Coronary artery (tissue), 2 donors: Measurements from ENCODE around the gene SERPINB8.
"Not testable (repeated sequence)": the region's sequence is repeated elsewhere in the genome, so short reads cannot be mapped to it uniquely, and the experiment has no call there.

Experiments
- DNase-seq: peaks from one replicate; pipeline ENCODE4 v3.0.0-alpha.2; 2017; ENCODE audit warnings: low spot score
- H3K27ac ChIP-seq, 2 donors: fragments of 200-600 bp; sonication (generic); one replicate each; pipeline ENCODE4 v1.5.1; 2016 to 2019
- H3K4me3 ChIP-seq: fragments of 200-600 bp; sonication (generic); 2 replicates; pipeline ENCODE4 v1.5.1; 2016; ENCODE audit warnings: mild to moderate bottlenecking, moderate library complexity
- CTCF ChIP-seq: fragments of 200-600 bp; sonication (generic); IDR thresholded peaks from one replicate; pipeline ENCODE4 v1.5.1; 2019; ENCODE audit warnings: antibody characterized with exemption

The SERPINB8 gene

DNA sequence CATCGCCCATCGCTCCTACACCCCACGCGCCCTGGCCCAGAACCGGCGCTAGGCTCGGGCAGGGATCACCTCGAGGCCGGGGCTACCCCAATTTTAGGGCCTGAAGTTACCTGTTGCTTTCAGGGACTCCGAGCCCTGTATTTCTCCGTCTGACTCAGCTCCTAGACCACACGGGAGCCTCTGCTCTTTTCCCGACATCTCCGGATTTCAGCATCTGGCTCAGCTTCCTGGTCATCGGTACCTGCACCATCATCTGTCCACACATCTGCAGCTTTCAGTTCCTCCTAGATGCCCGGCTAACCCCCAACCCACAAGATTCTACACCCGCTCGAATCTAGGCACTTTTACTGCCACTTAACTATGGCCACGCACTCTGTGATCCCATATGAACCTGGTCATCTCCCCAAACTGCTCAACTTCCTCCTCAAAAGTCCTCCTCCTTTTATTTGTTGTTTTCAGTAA, 32.9 kb upstream of the SERPINB8 start:
- no peak overlapping the region for H3K27ac ChIP-seq
- peak overlapping the region; percentile 77 for H3K4me3 ChIP-seq
- no peak for TF ChIP-seq CTCF
- no peak for DNase-seq

- H3K4me3 ChIP-seq: no peak overlapping the region
- no peak for TF ChIP-seq CTCF
- H3K27ac ChIP-seq: no peak overlapping the region
- DNase-seq: no peak
These were observed 29.9 kb upstream of the SERPINB8 start for GRCh38 chr18:63940008-63940407.

DNA sequence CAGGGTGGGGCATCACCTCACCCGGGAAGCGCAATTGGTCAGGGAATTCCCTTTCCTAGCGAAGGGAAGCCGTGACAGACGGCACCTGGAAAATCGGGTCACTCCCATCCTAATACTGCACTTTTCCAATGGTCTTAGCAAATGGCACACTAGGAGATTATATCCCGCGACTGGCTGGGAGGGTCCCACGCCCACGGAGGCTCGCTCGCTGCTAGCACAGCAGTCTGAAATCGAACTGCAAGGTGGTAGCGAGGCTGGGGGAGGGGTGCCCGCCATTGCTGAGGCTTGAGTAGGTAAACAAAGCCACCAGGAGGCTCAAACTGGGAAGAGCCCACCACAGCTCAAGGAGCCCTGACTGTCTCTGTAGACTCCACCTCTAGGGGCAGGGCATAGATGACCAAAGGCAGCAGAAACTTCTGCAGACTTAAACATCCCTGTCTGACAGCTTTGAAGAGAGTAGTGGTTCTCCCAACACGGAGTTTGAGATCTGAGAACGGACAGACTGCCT, 29.3 kb upstream of the SERPINB8 start:
- not testable (repeated sequence) for H3K4me3 ChIP-seq, H3K27ac ChIP-seq, DNase-seq

- no peak for TF ChIP-seq CTCF
- no peak for DNase-seq
- Histone ChIP-seq H3K27ac (no peak overlapping the region), H3K4me3 (no peak overlapping the region)
These were observed 22.7 kb upstream of the SERPINB8 start for GRCh38 chr18:63947051-63947790.

DNA sequence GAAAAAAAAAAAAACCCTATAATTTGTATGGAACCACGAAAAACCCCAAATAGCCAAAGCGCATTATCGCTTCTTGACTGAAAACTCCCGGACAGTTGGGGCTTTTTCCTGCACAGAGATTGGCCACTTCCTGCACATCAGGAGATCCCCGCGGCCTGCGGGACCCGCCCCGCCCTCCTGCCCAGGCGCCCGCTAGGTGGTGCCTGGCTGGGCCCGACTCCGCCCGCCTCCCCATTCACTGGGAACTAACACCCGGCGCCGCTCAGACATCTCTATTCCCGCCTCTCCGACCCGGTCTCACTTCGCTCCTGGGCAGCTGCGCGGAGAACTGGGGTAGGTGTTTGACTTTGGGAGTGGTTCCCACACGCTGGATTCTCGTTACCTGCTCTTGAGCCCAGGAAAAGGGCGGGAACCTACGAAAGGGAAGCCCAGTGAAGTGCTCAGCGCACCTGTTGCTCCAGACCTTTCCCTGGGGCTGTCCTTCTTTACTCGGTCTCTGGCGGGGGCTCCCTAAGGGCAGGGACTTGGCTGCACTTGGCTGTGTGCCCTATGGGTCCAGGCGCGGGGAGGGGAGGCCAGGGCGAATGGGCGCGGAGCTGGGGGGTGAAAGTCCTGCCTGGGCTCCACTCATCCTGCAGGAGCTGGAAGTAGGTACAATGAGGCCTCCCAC, 20.7 kb upstream of the SERPINB8 start, which contains the start of gene HMSD:
HMSD (plus strand) TSS at position 234 of the 670 bp plus-strand sequence. CDS start 4,155 bp downstream, outside the sequence.
- peak within 1 kb of the TSS; percentile 65 for H3K4me3 ChIP-seq
- peak; percentile 69 for DNase-seq
- H3K27ac ChIP-seq: no peak within 1 kb of the TSS
- no peak for TF ChIP-seq CTCF

DNA sequence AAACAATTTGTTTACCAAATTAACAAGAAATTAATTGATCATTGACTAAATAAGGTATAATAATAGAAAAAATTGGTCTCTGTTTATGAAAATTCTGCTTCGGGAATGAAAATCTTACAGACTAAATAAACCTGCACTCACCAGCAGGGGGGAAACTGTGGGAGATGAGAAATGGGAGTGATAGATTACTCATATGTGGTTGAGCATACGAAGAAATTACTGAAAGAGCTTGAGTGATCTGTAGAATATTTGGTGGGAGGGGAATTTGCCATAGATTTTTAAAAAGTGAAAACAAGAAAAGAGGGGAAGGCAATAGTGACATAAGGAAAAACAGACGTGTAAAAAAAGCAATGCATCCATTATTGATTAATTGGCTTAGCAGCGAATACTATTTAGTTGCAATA, 18.6 kb upstream of the SERPINB8 start:
- DNase-seq: no peak
- H3K27ac ChIP-seq: no peak overlapping the region
- TF ChIP-seq CTCF: no peak
- H3K4me3 ChIP-seq: no peak overlapping the region

DNA sequence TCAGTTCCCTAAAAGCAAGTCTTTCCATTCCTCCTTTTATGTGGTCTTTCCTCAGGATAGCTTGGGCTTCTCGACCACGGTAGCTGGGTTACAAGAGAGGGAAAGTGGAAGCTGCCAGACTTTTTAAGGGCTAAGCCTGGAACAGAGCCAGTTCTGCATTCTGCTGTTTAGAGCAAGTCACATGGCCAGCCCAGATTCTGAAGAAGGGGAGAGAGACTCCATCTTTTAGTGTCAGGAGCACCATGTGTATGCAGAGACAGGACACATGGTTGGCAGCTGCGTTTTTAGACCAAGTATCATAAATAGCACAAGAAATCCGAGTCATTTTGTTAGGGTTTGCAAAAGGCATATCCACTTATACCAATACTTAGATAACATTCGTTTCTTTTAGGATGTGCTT, 16.1 kb upstream of the SERPINB8 start:
- no peak for TF ChIP-seq CTCF
- DNase-seq: no peak

More for the DNA sequence above, 16.1 kb upstream of the SERPINB8 start:
- Histone ChIP-seq H3K4me3 (no peak overlapping the region), H3K27ac (no peak overlapping the region)
